Measurements from ENCODE around the gene KBTBD3.
"Not testable (repeated sequence)": the region's sequence is repeated elsewhere in the genome, so short reads cannot be mapped to it uniquely, and the experiment has no call there.

Gene KBTBD3

DNA sequence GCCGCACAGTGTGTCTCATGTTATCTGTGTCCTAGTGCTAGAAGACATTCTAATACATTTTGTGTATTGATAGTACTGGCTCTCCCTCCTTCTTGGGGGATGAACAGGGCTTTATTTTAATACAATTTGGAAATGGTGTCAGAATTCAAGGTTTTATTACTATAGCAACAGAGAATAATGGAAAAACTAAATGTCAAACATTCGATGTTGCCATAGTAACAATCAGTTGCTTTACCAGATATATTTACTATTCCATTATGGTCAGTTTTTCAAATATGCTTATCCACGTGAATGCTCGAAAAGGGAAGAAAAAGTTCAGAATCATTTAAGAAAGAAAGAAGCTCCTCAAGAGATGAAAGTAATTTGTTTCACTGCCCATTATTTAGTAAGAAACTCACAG is 46.5 kb downstream of the KBTBD3 start:
- Mint-ChIP-seq H3K9me3 (no peaks in the 10 kb centered on the region), H3K27ac (no peak overlapping the region), H3K36me3 (no peaks in the 10 kb centered on the region), H3K27me3 (peaks cover 24% of the 10 kb centered on the region), H3K4me3 (no peak overlapping the region), H3K4me1 (no peaks in the 10 kb centered on the region)

- Mint-ChIP-seq H3K27ac (peak overlapping the region; percentile 97), H3K36me3 (peaks cover 13% of the 10 kb centered on the region), H3K9me3 (no peaks in the 10 kb centered on the region), H3K4me3 (peak overlapping the region; percentile 99), H3K4me1 (peaks cover 47% of the 10 kb centered on the region), H3K27me3 (no peaks in the 10 kb centered on the region)
Observed at GRCh38 chr11:106022795-106023275, 54.3 kb downstream of the KBTBD3 start.

DNA sequence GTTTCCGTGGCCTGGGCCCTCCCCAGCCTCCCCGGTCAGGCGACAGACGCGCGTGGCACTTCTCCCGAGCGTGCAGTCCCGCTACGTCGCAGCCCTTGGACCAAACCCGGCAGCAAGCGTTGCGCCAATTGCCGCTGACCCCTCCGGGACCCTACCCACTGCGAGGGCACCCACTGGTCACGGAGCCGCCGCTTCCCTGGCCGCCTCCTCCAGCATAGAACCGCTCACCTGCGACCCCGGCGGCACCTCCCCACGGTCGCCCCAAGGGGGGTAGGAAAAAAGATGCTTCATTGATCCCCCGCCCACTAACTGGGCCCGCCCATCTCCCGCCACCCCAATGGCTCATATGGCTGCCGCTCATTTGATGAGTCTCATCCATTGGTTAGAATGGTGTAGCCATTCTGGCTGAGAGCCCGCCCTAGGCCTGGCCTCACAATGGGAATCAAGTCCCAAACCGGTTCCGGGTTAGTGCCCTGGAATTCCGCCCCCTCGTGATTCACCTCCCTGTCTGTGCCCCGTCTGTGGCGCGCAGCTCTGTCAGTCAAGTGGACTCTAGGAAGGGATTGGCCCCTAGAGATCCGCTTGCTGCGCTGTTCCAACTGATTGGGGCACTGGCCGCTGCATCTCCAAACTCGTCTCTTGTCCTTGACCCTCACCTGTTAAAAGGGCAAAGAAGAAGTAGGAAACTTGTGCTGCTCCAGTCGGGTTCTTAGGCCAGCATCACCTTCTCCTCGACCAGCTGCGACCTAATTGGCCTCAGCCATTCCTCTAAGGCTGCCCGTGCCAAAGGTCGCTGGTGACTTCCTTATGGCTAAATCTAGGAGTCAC is 55.0 kb downstream of the KBTBD3 start, which contains the start of gene MSANTD4:
Gene MSANTD4, minus strand, starts transcription at position 274 of the 828 bp plus-strand sequence. CDS start 11,323 bp downstream, outside the sequence.
- H3K4me1 Mint-ChIP-seq = peaks cover 51% of the 10 kb centered on the region

GRCh38 chr11:106021181-106021966 is 55.8 kb downstream of the KBTBD3 start:
- H3K36me3 Mint-ChIP-seq = peaks cover 14% of the 10 kb centered on the region
- H3K4me3 Mint-ChIP-seq = peak overlapping the region; percentile 99
- H3K9me3 Mint-ChIP-seq = no peaks in the 10 kb centered on the region
- no peaks in the 10 kb centered on the region for H3K27me3 Mint-ChIP-seq
- H3K27ac Mint-ChIP-seq = peak overlapping the region; percentile 97
- H3K4me1 Mint-ChIP-seq = peaks cover 59% of the 10 kb centered on the region

More for the DNA sequence above, 55.0 kb downstream of the KBTBD3 start, which contains the start of gene MSANTD4:
- peak within 1 kb of the TSS; percentile 97 for H3K27ac Mint-ChIP-seq
- no peaks in the 10 kb centered on the region for H3K9me3 Mint-ChIP-seq
- H3K27me3 Mint-ChIP-seq = no peaks in the 10 kb centered on the region
- H3K4me3 Mint-ChIP-seq = peak within 1 kb of the TSS; percentile 99
- peaks cover 13% of the 10 kb centered on the region for H3K36me3 Mint-ChIP-seq

DNA sequence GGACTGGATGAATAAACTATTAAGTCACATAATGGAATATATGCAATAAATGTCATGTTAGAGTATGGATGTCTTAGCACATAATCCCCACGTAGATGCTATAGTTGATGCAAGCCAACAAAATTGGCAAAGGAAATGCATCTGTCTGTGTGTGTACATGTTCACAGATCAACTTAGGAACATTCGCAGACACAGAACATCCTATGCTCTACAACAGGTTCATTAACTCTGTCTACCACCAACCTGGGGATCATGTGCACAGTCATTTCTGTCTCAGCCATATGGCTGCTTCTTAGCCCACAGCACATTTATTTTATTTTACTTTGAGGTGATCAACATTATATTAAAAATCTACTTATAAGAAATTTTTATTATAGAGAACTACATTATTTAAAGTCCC is 60.1 kb downstream of the KBTBD3 start:
- no peaks in the 10 kb centered on the region for H3K27me3 Mint-ChIP-seq
- H3K4me3 Mint-ChIP-seq = no peak overlapping the region
- no peaks in the 10 kb centered on the region for H3K9me3 Mint-ChIP-seq
- peaks cover 78% of the 10 kb centered on the region for H3K4me1 Mint-ChIP-seq
- H3K27ac Mint-ChIP-seq = no peak overlapping the region
- peaks cover 22% of the 10 kb centered on the region for H3K36me3 Mint-ChIP-seq

- H3K36me3 Mint-ChIP-seq = peaks cover 31% of the 10 kb centered on the region
- H3K4me1 Mint-ChIP-seq = peaks cover 77% of the 10 kb centered on the region
- no peaks in the 10 kb centered on the region for H3K9me3 Mint-ChIP-seq
- no peaks in the 10 kb centered on the region for H3K27me3 Mint-ChIP-seq
- H3K27ac Mint-ChIP-seq = no peak overlapping the region
- no peak overlapping the region for H3K4me3 Mint-ChIP-seq
Observed at GRCh38 chr11:106015066-106015465, 62.1 kb downstream of the KBTBD3 start.

GRCh38 chr11:106014620-106015019 is 62.5 kb downstream of the KBTBD3 start:
- Mint-ChIP-seq H3K4me3 (no peak overlapping the region), H3K9me3 (peaks cover 4% of the 10 kb centered on the region), H3K27ac (no peak overlapping the region), H3K4me1 (peaks cover 77% of the 10 kb centered on the region), H3K36me3 (peaks cover 33% of the 10 kb centered on the region), H3K27me3 (no peaks in the 10 kb centered on the region)

DNA sequence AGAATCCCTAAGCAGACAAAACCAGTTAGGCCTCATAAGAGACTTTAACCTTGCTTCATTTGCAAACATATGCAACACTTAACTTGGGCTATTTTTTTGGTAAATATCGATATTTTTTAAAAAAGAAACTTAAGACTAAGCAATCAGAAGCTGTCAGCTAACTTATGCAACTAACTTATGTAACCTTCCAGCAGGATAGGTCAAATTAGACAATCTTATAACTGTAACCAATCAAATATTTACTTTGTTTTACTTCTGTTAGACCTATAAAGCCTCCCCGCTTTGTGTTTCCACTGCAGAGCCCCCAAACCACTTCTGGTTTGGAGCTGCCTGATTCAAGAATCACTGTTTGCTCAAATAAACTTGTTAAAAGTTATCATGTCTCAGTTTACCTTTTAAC is 63.1 kb downstream of the KBTBD3 start:
- peaks cover 76% of the 10 kb centered on the region for H3K4me1 Mint-ChIP-seq
- no peak overlapping the region for H3K27ac Mint-ChIP-seq
- H3K4me3 Mint-ChIP-seq = no peak overlapping the region
- H3K27me3 Mint-ChIP-seq = no peaks in the 10 kb centered on the region
- peaks cover 36% of the 10 kb centered on the region for H3K36me3 Mint-ChIP-seq
- peaks cover 5% of the 10 kb centered on the region for H3K9me3 Mint-ChIP-seq

GRCh38 chr11:106012744-106013143 is 64.4 kb downstream of the KBTBD3 start:
- peaks cover 63% of the 10 kb centered on the region for H3K4me1 Mint-ChIP-seq

GRCh38 chr11:106011481-106011880 is 65.7 kb downstream of the KBTBD3 start:
- Mint-ChIP-seq H3K4me3 (no peak overlapping the region), H3K36me3 (peaks cover 51% of the 10 kb centered on the region), H3K27me3 (no peaks in the 10 kb centered on the region), H3K4me1 (peaks cover 52% of the 10 kb centered on the region), H3K9me3 (peaks cover 5% of the 10 kb centered on the region), H3K27ac (no peak overlapping the region)

More at GRCh38 chr11:106012744-106013143, 64.4 kb downstream of the KBTBD3 start:
- H3K4me3 Mint-ChIP-seq = no peak overlapping the region
- H3K27me3 Mint-ChIP-seq = no peaks in the 10 kb centered on the region
- peaks cover 5% of the 10 kb centered on the region for H3K9me3 Mint-ChIP-seq
- peaks cover 41% of the 10 kb centered on the region for H3K36me3 Mint-ChIP-seq
- peak overlapping the region; percentile 31 for H3K27ac Mint-ChIP-seq

GRCh38 chr11:106003094-106003493 is 74.1 kb downstream of the KBTBD3 start:
- not testable (repeated sequence) for H3K9me3 Mint-ChIP-seq, H3K4me3 Mint-ChIP-seq, H3K27ac Mint-ChIP-seq, H3K27me3 Mint-ChIP-seq
- H3K4me1 Mint-ChIP-seq = peaks cover 21% of the 10 kb centered on the region
- peaks cover 64% of the 10 kb centered on the region for H3K36me3 Mint-ChIP-seq

DNA sequence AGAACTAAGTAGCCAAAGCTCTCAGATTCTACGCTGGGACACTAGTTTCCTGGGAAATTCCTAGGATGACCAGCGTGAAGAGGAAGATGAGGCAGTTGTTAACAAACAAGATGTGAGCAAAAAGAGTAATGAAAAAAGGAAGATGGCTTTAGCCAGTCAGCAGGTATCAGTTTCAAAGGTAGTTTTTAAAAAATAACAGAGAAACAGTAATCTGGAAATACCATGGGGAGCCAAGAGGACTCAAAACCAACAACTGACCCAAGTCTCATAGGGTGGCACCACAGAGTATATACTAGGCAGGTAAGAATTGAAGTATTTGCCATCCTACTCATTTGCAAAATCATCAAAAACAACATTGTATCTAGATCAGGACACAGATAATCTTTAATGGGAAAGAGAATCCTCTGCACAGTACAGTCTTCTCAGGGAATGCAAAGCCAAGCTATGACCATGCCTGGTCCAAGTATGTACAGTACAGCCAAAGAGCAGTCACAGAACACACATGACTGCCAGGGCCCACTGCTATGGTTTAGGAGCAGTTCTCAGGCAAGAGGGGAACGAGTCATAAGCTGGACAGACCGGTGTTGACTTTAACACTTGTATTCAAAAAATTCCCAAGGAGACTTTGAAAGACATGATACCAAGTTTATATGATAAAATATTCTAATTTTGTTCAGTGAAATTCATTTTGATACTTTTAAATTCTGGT is 75.7 kb downstream of the KBTBD3 start:
- H3K4me3 Mint-ChIP-seq = no peak overlapping the region
- peaks cover 27% of the 10 kb centered on the region for H3K4me1 Mint-ChIP-seq
- no peaks in the 10 kb centered on the region for H3K9me3 Mint-ChIP-seq
- H3K36me3 Mint-ChIP-seq = peaks cover 63% of the 10 kb centered on the region
- H3K27me3 Mint-ChIP-seq = no peaks in the 10 kb centered on the region
- H3K27ac Mint-ChIP-seq = no peak overlapping the region
